NT2/D1 (cell line): ENCODE results near the gene NISCH.

Source experiments
- SUZ12 ChIP-seq: IDR thresholded peaks from 2 replicates; pipeline ENCODE4 v1.6.1; 2011; ENCODE audit not compliant: insufficient read length, insufficient read depth; ENCODE audit errors: extremely low read depth
- YY1 ChIP-seq: IDR thresholded peaks from 2 replicates; pipeline ENCODE4 v1.6.1; 2011; ENCODE audit not compliant: insufficient read length, insufficient read depth

DNA sequence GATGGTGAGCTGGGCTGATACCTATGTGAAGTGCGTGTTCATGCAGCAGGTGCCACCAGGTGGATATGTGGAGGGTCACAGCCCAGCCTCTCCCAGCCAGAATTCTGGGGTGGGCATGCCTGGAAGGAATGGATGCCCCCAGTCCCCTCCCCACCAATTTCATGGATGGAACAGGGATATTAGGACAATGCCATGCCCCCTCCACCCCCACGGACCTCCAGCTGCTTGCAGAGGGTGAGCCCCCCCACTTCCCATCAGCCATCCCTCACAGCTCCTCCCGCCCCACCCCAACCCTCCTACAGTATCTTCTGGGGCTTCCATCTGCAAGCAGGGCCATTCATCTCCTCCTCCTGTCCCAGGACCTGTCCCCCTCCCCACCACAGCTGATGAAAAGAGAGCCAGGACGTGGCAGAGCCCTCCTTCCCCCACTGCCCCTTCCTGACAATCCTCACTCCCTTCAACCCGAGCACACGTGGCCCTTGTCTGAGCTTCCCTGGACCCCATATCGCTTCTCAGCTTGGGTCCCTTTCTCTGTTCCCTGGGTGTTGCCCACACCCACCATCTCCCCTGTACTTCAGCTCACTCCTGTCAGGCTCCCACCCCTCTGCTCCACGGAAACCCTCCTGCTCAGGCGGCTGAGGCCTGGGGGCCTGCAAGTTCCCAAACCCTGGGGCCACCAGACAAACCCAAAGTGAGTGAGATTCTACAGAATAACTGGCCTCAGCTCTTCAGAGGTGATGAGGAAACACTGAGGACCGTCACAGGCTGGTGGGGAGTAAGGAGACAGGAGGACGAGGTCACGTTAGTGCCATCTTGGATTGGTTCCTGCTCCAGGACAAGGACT lies 7.7 kb upstream of the NISCH start:
- TF ChIP-seq YY1: no peak
- TF ChIP-seq SUZ12: no peak
